BJ (cell line): ENCODE results near the gene KCNN4. TPM values are rescaled to one million over a fixed set of nuclear protein-coding genes. Genes with fewer than 3 reads are reported as not detected.

Source experiments
- CTCF ChIA-PET: fragments of 350-600 bp; formaldehyde crosslinking; extraction: SDS; loops from one replicate; lab custom pipeline; 2021; ENCODE audit warnings: antibody characterized with exemption, inconsistent platforms; lab: Yijun Ruan, JAX
- POLR2A ChIA-PET: fragments of 300-600 bp; sonication (Branson Sonifier 250); formaldehyde crosslinking; extraction: SDS; loops from one replicate; lab custom pipeline; 2021; ENCODE audit warnings: antibody characterized with exemption; lab: Charles Lee
- DNase-seq: peaks from one replicate; pipeline ENCODE4 v3.0.0-alpha.2; 2011; ENCODE audit warnings: low read depth
- H3K27me3 ChIP-seq: 2 replicates; pipeline ENCODE4 v1.6.0; 2011; ENCODE audit warnings: low read length; ENCODE audit not compliant: control insufficient read depth, insufficient read depth
- H3K36me3 ChIP-seq: 2 replicates; pipeline ENCODE4 v1.5.1; 2011; ENCODE audit warnings: low read length; ENCODE audit not compliant: control insufficient read depth, insufficient read depth
- H3K4me3 ChIP-seq: 2 replicates; pipeline ENCODE4 v1.5.1; 2011; ENCODE audit warnings: low read depth, mild to moderate bottlenecking, control low read depth, low read length
- polyA plus RNA-seq: library from polyadenylated mRNA; depleted of rRNA; stranded (reverse); fragments of >200 nt; gene quantifications from 2 replicates; pipeline ENCODE4 v1.2.3, GENCODE V29; 2011
- TF ChIP-seq, protein P1 (sequence below): IDR thresholded peaks from 2 replicates; pipeline ENCODE4 v1.5.1; 2011; ENCODE audit warnings: low read depth, mild to moderate bottlenecking, control low read depth, inconsistent platforms, low read length, moderate library complexity; ENCODE audit not compliant: insufficient read depth

KCNN4 gene
- polyA plus RNA-seq, 1 experiment, result 0.38 TPM

DNA sequence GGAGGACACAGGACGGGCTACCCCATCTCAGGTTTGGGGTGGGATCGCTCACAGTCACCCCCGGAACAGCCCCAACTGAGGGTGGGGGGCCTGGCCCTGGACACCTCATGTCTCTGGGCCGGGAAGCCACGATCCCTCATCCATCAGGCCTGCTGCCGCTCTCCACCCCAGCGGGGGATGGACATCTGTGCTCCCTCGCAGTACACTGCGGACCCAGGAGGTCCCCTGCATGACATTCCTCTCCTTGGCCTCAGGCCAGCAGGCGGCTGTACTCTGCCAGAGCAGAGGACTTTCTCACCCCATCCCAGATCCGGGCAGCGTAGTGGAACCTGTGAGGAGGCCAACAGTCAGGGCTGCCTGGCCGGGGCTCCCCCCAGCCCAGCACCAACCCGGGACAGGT lies 49.4 kb downstream of the KCNN4 start:
- CTCF ChIA-PET, result interaction anchor here (3.1 kb wide), 1 partner anchor 14 kb away, joined by 18 read pairs; no protein-coding TSS in a partner anchor
- DNase-seq, result no peak
- TF ChIP-seq, protein P1, sequence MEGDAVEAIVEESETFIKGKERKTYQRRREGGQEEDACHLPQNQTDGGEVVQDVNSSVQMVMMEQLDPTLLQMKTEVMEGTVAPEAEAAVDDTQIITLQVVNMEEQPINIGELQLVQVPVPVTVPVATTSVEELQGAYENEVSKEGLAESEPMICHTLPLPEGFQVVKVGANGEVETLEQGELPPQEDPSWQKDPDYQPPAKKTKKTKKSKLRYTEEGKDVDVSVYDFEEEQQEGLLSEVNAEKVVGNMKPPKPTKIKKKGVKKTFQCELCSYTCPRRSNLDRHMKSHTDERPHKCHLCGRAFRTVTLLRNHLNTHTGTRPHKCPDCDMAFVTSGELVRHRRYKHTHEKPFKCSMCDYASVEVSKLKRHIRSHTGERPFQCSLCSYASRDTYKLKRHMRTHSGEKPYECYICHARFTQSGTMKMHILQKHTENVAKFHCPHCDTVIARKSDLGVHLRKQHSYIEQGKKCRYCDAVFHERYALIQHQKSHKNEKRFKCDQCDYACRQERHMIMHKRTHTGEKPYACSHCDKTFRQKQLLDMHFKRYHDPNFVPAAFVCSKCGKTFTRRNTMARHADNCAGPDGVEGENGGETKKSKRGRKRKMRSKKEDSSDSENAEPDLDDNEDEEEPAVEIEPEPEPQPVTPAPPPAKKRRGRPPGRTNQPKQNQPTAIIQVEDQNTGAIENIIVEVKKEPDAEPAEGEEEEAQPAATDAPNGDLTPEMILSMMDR, result no peak
- no peak overlapping the region for H3K4me3 ChIP-seq
- H3K27me3 ChIP-seq, result no peaks in the 10 kb centered on the region
- H3K36me3 ChIP-seq, result peaks cover 25% of the 10 kb centered on the region
- POLR2A ChIA-PET, result no interaction called here

DNA sequence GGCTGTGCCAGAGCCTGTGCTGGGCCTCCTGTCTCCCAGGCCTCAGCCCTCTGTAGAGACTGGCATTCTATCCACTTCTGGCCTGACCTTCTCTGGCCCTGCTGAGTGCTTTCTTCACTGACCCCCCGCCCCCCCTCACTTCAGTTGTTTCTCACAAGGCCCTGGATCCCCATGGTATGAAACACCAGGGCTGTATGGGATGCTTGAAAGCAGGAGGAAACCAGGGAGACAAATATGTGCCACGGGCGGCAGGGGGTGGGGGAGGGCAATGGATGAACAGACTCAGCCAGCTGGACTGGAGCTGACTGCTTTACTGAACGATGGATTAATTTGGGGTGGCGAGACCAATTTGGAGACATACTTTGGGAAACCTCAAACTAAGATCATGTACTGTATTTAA lies 50.9 kb downstream of the KCNN4 start:
- Histone ChIP-seq H3K4me3 (no peak overlapping the region), H3K27me3 (no peaks in the 10 kb centered on the region), H3K36me3 (peaks cover 25% of the 10 kb centered on the region)
- ChIA-PET POLR2A (no interaction called here), CTCF (interaction anchor here (2.6 kb wide), 1 partner anchor 15 kb away, joined by 9 read pairs; no protein-coding TSS in a partner anchor)
- TF ChIP-seq, protein P1, result no peak
- DNase-seq, result no peak

DNA sequence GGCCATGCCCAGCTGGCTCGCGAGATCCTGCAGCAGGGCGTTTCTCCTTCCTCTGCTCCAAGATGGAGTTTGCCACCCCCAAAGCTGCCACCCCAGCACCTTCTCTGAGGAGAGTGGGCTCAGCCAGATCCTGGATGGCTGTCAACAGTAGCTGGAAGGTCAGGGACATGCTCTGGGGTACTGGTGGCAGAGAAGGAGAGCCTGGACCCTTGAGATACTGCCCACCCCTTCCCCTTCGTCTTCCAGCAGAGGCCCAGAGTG lies 53.2 kb downstream of the KCNN4 start:
- H3K4me3 ChIP-seq, result no peak overlapping the region
- POLR2A ChIA-PET, result no interaction called here
- TF ChIP-seq, protein P1, result no peak
- peaks cover 18% of the 10 kb centered on the region for H3K36me3 ChIP-seq
- CTCF ChIA-PET, result no interaction called here
- no peak for DNase-seq
- H3K27me3 ChIP-seq, result no peaks in the 10 kb centered on the region

DNA sequence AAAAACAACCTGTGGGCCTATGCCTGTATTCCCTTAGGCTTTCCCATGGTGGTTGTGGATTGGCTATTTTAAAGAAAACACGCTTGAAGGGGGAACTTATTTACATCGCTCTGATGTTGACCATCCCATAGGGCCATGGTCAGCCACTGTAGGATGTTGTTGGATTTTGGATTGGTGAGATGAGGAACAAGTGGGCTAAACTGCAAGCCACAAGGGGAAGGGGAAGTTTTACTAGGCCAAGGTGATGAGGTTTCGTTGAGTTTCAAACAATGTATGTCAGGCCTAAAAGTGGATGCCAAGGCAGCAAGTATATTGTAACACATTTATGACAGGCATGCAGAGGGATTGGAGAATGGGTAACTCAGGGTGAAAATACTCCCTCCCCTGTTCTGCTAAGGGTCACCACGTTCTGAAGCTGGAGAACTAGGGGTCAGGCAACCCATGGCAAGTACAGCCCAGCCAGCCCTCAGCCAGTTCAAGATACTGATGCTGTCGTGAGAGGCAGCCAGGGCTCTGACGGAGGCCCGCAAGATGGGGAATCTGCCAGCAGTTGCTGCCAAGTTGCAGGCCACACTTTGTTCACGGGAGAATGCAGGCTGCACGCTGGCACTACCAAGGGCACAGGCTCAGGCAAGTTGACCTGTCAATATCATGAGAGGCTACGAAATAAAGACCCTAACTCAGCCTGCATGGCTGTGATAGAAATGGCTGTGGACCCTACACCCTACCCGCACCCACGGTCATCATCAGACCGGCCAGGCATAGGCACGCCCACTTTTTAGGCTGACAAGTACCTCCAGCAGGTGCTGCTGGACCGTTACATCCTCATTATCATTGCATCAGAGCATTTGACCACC lies 53.8 kb downstream of the KCNN4 start:
- TF ChIP-seq, protein P1, result no peak
- Histone ChIP-seq H3K27me3 (no peaks in the 10 kb centered on the region), H3K4me3 (no peak overlapping the region), H3K36me3 (peaks cover 18% of the 10 kb centered on the region)
- ChIA-PET CTCF (no interaction called here), POLR2A (no interaction called here)
- DNase-seq, result no peak

DNA sequence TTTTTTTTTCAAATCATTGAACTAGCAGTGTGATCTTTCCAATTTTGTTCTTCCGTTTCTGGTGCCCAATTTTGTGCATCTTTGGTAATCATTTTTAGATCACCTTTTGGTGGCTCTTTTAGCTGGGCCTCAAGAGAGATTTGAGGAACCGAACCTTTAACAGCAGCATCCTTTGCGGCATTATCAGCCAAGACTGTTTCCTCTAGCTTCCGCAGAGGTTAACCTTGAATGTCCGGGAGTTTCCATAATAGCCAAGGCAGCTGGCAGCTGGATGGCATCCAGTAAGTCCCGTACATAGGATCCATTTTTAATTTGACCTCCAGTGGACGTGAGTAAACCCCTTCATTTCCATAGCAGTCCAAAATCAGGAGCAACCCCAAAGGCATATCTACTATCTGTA lies 55.3 kb downstream of the KCNN4 start:
- CTCF ChIA-PET, result interaction anchor here (1.1 to 1.2 kb wide), 2 partner anchors 8 to 20 kb away, joined by 3 to 4 read pairs; no protein-coding TSS in a partner anchor
- POLR2A ChIA-PET, result no interaction called here
- Histone ChIP-seq H3K36me3 (peaks cover 12% of the 10 kb centered on the region), H3K27me3 (no peaks in the 10 kb centered on the region), H3K4me3 (no peak overlapping the region)
- no peak for DNase-seq
- TF ChIP-seq, protein P1, result no peak
